Thyroid gland (tissue), 4 donors: ENCODE data around the gene GLI3.

Experiments used
- POLR2A ChIP-seq, 2 donors: fragments of 450-650 bp; IDR thresholded peaks; one replicate each; pipeline ENCODE4 v1.6.1; 2017; ENCODE audit warnings: antibody characterized with exemption in 2 of 2, mild to moderate bottlenecking in 2 of 2, moderate library complexity in 1 of 2
- TF ChIP-seq, protein P1 (sequence below), 6 experiments: fragments of 200-600 bp in 3 of 6; fragments of 450-650 bp in 3 of 6; sonication (generic) in 3 of 6; IDR thresholded peaks; one replicate each; pipeline ENCODE4 v1.5.1; 2016 to 2019; ENCODE audit warnings: antibody characterized with exemption in 6 of 6, mild to moderate bottlenecking in 2 of 6, inconsistent platforms in 1 of 6, moderate library complexity in 1 of 6

DNA sequence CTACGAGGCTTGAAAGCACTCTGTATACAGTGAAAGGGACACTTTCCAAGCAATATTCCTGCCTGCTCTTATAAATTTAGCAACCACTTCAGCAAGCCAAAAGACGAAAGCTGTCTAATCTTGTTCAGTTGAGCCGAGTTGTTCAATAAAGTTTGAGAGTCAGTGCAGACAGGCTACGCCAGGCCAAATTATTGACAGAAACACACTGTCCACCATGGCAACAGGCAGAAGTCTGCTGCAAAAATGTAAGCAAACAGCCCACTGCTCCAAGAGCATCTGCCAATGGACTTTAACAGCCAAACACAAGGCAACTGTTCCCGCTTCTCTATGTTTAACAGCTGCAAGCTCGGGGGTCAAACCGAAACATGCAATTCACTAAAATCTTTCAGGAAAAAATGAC lies 85.7 kb downstream of the GLI3 start:
- TF ChIP-seq, protein P1, sequence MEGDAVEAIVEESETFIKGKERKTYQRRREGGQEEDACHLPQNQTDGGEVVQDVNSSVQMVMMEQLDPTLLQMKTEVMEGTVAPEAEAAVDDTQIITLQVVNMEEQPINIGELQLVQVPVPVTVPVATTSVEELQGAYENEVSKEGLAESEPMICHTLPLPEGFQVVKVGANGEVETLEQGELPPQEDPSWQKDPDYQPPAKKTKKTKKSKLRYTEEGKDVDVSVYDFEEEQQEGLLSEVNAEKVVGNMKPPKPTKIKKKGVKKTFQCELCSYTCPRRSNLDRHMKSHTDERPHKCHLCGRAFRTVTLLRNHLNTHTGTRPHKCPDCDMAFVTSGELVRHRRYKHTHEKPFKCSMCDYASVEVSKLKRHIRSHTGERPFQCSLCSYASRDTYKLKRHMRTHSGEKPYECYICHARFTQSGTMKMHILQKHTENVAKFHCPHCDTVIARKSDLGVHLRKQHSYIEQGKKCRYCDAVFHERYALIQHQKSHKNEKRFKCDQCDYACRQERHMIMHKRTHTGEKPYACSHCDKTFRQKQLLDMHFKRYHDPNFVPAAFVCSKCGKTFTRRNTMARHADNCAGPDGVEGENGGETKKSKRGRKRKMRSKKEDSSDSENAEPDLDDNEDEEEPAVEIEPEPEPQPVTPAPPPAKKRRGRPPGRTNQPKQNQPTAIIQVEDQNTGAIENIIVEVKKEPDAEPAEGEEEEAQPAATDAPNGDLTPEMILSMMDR (IDR thresholded peaks at IDR 0.05) = no peak
- no peak for TF ChIP-seq POLR2A (IDR thresholded peaks at IDR 0.05)
